HG02571 (cell line): ENCODE measurements around the gene TMOD3.

ENCODE experiments used
- ATAC-seq: cut with Tn5 transposase; IDR thresholded peaks from one replicate; pipeline ENCODE4 v1.9.1; 2021; ENCODE audit warnings: mild to moderate bottlenecking, moderate library complexity; ENCODE audit not compliant: unreplicated experiment

Gene TMOD3

DNA sequence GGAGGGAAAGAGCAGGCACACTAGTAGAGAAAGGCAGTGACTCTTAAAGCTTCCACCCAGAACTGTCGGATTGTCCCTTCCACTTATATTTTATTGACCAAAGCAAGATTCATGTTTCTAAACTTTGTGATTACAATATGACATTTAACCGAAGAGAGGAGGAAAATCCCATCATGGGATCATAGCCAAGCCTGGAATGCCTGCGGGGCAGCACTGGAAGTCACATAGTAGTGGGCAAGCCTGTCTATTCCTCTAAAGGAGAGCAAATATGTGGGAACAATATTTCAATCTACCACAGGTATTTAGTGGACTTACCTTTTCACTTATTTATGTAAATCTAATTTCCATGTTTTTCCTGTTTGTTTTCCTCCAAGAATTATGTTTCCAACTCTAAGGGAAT is 3.8 kb upstream of the TMOD3 start:
- ATAC-seq: no peak

DNA sequence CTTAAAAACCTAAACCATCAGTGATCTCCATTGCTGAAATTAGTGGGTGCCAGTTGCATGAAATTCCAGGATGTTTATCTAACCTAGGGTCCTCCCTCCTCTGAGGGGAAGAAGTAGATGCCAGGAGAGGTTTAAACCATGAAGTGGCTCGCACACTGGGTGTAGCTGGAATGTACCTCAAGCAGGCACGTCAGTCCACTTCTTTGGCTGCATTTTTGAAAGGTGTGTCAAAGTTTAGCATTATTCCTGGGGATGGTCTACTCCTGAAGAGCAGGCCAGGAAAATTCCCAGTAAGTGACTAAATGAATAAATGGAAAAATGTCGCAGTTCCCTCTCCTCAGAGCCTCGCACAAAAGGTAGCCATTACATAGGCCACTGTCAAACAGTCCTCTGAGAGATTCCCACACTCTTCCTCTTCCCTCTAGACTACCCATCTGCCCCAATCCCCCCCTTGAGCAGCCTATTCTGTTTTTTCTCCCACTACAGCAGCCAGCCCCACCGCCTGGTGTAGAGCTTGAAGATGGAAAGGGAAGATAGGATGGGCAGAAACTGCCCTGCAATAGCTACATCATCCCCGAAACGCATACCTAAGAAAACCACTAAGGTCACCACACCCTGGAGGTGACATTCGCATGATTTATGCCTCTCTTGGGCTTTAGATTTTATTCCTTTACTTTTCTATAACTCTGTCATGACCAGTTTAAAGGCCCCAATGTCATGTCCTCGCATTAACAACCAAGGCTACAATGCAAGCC is 655 bp upstream of the TMOD3 start:
- no peak for ATAC-seq

DNA sequence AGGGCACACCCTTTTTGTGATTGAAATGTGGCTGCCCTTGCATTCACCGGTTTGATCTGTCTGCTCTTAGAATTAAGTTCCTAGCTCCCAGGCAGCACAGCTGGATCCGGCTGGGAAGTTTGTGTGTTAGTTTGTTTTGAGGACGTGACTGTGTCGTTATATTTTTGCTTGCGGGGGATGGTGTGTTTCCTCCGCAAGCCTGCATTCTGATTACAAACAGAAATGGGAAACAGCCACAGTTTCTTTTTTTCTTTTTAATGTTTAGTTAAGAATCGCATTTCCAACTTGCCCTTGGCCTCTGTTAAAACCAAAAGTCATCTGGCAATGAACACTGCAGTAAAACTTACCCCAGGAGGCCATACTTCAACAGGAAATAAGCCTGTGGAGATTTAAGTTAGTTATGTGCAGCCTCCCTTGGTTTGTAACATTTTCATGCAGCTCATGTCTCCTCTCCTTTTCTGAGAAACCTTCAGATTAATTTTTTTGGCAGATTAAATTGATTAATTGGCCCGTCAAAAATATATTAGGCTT is 888 bp downstream of the TMOD3 start:
- no peak for ATAC-seq

DNA sequence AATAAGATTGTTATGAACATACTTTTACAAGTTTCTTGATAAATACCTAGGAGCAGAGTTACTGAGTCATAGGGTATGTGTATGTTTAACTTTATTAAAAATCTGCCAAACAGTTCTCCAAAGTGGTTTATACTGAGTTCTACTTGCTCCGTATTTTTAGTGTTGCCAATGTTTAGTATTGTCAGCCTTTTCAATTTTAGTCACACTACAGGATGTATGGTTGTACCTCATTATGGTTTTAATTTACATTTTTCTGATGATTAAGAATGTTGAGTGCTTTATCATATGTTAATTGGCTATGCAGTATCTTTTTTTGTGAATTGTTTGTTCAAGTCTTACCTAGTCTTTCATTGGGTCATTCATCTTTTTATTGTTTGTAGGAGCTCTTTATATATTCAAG is 4.3 kb downstream of the TMOD3 start:
- no peak for ATAC-seq

DNA sequence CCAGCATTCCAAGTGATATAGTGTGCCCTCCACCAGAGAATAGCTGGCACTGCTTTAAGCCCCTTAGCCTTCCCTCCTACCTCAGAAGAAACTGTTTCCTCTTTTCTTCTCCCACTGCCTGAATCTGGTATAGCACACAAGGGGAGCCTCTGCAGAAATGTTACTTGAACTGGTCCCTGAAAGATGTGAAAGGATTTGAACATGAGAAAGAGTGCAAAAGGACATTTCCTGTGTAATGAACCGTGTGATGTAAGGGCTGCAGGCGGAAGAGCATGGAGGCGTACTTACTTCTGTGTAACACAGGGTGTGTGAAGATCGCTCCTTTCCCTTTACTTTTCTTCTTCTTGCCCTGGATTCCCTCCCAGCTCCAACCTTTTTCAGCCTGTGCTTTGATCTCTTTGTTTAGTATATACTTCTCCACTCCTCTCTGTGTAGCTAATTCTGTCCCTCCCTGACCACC is 8.4 kb downstream of the TMOD3 start:
- no peak for ATAC-seq

DNA sequence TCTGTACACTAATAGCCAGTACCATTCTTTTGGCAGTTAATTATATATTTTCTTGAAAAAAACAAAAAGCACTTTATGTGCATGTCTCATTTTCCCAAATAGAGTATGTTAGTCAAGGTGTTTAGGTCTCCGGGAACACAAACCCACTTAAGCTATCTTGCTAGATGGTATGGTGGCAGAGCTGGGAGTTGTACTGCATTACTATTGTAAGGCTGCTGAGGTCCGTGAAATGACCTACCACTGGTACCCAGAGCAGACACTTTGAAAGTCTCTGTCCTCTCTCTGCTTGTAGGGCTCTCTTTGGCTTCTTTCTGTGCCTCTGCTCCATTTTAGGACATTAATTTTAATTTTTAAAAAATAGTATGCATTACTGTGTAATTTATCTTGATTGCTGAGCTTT is 8.8 kb downstream of the TMOD3 start:
- ATAC-seq: no peak

DNA sequence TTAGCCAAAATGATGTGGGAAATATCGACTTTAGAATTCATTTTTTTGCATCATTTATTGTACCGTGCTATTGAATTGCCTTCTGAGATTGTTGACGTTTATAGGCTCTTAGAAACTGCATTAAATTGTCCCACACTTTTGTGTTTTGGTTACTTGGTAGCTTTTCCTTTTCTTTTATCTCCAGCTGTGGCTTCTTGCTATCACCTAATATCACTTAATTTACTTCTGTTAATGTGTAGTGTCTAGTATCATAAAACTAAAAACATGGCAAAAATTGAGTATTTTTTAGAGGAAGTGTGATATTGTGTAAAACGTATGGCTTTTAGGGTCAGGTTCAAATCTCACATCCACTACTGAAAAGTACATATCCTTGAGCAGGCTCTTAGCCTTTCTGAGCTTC is 11.2 kb downstream of the TMOD3 start:
- no peak for ATAC-seq

DNA sequence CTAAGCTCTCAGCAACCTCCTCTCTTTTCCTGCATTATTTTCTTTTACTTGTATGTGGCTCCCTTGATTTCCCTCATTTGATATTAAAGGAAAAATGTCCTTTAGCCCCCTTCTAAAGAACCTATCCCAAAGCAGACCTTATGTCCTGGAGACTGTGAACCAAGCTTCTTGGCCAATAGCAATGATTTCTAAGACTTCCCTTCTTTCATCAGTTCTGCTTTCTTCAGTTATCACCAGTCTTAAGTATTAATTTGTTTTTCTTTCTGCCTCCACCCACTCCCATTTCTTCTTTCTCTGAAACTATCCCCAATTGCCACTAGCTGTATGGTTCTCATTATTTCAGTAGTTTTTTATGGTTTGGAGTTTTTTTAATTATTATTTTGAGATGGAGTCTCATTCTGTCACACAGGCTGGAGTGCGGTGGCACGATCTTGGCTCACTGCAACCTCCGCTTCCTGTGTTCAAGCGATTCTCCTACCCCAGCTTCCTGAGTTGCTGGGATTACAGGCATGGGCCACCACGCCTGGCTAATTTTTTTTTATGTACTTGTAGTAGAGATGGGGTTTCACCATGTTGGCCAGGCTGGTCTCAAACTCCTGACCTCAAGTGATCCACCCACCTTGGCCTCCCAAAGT is 12.1 kb downstream of the TMOD3 start:
- ATAC-seq: no peak

DNA sequence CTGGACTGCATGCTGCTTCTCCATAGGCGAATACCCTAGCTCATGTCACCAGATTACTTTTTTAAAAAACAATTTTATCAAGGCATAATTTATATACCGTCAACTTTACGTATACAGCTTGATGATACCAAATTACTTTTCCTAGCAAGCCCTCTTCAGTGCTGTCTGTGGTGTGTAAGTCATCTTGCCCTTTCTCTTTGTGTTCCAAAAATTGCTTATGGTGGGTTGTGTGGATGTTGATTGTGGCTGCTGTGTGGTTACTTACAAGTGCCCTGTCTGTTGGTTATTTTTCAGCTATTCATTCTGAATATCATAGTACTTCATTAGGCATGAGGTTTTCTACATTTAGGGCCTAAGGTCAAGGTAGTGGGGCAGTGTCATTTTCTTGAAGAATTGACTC is 12.8 kb downstream of the TMOD3 start:
- ATAC-seq: no peak

DNA sequence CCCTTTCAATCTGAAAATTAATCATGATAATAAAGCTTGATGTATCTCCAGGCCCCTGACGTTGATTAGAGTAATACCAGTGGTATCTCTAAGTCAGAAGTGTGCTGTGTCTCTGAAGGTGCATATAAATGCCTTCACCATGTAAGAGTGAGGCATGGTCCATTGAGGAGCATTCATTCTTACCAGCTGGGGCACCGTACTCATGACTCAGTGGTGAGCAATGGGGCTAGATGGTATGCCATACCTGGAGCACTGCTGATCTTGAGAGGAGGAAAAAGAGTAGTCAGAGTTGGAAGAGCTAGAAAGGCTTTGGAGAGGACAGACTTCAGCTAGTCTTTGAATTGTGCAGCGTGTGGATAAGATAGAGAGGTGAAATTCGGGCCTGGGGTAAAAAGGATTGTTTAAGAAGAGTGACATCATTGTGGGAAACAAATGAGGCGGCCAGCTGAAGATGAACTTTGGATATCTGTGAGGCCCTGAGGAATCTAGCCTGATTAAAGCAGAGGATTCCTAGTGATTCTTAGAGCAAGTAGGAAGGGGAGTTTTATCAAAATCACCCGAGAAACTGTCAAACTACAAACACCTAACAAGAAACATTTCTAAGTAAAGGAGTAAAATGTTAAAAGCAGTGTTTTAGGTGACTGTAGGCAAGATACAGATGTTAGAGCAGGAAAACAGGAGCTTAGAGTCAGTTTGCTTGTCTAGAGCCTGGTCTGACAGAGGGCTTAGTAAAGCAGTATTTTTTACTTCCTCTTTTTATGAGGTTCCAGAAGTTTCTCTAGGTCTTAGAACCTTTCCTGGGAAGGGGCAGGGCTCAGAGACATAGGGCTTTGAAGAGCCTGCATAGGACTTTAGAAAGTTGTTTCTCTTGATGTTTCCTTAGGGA is 13.6 kb downstream of the TMOD3 start:
- ATAC-seq: no peak

DNA sequence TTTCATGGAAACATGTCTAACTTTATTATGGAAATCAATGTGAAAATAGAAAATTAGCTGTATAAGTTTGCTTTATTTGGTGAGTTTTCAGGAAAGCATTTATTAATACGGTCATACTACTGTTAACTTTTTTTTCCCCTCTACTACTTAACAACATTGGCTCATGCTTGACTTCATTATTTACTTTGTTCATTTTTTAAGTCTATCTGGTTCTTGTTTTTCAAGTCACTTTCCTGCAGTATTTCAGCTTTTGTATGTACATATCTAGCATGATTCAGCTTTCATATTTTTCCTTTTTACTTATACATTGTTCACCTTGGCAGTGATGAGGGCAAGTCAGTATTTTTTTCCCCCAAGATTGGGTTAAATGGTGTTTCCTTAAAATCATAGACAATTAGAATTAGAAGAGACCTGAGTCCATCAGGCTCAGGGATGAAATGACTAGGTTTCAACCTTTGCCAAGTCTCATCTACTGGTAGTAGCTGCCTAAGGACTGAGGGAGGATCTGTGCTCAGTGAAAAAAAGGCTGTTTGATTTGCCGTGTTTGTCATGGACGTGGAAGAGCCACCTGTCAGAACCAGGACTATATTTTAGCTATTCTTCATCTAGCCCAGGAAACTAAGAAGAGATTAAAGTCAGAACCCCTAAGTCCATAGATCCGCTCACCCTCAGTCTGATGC is 15.4 kb downstream of the TMOD3 start:
- ATAC-seq: no peak

DNA sequence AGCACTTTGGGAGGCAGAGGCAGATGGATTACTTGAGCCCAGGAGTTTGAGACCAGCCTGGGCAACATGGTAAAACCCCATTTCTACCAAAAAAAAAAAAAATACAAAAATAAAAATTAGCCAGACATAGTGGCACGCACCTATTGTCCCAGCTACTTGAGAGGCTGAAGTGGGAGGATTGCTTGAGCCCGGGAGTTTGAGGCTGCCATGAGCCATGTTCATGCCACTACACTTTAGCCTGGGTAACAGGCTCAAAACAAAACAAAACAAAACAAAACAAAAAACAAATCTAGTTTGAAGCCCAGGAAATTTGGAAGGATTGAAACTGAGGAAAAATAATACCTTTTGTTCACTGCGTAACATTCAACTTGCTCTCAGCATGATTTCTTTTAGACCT is 16.6 kb downstream of the TMOD3 start:
- no peak for ATAC-seq

DNA sequence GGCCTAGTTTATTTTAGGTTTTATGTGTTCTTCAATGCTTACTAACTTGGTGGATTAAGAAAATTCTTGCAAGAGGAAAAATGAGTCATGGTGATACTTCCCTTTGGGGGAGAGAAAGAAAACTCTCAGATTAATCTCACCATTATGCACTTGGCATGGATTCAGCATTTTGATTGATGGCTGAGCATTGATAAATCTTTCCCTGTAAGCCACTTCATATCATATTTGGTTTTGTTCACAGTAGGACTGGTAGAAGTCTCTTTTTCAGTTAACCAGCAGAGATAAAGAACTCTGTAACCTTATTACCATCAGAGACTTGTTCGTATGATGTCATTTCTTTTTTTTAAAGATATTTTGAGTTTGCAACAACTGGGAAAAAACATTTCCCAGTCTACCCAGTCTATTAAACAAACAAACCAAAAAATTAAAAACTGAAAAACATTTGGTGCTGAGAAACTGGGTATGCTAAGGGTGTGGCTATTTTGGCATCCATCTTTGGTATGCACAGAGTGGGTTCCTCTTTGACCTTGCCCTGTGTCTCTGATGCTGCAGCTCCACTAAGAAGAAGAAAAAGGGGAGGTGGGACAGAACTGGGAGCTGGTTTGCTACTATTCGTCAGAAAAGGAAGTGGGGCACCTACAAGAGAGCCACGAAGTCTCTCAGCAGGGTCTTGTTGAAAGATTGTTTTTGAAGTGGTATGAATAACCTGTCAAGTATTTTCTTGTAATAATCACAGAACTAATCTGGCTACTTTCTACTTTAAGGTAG is 17.2 kb downstream of the TMOD3 start:
- ATAC-seq: no peak

DNA sequence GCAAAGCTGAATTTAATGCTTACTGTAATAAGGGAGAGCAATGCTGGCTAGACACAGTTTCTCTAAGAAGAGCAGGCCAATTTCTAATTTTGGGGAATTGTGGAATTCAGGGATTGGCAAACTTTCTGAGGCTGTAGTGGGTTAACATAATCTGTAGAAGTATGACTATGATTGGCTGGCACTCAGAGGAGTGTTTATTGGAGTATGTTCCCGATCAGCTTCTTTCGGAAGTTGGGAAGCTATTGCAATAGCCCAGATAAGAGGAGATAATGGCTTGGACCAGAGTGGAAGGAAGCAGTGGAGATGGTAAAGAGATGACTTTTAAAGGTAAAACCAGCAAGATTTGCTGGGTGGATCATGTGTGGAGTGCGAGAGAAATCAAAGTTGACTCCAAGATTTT is 19.4 kb downstream of the TMOD3 start:
- no peak for ATAC-seq

DNA sequence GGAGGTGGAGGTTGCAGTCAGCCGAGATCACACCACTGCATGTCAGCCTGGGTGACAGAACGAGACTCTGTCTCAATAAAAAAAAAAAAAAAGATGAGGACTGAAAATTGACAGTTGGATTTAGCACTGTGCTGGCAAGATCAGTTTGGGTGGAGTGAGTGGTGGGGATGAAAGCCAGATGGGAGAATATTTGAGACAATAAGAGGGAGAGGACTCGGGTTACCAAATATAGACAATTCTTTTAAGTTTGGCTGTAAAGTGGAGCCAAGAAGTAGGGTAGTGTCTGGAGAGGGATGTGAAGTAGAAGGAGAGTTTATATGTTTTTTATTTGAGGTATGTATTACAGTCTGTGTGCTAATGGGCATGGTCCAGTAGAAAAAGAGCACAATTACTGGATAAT is 20.4 kb downstream of the TMOD3 start:
- no peak for ATAC-seq

DNA sequence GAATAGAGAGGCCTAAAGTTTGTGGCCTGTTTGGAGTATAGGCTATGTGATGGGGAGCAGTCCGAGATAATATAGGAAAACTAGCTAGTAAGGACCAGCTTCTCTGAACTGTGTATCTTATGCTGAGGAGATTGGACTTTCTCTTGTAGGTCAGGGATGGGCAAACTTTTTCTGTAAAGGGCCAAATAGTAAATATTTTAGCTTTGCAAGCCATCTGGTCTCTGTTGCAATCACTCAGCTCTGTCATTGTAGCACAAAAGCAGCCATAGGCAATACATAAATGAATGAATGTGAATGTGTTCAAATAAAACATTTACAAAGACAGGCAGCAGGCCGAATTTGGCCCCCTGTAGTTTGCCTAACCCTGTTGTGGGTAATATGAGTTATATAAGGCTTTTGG is 24.5 kb downstream of the TMOD3 start:
- no peak for ATAC-seq

DNA sequence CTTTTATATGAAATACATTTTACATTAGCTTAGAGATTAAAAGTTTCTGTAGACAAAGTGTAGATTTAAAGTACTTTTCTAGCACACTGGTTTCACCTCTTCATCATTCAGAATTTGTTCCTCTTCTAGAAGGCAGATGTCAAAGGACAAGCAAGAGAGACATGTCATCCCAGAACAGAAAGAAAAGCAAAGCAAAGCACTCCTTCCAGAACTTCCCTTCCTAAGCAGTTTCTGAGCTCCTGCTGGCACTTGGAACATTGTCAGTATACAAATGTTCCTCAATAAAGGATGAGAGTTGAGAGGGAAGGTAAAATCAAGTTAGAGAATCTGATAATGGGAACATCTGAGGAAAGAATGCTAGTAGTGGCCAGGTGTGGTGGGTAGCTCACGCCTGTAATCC is 26.2 kb downstream of the TMOD3 start:
- ATAC-seq: no peak

DNA sequence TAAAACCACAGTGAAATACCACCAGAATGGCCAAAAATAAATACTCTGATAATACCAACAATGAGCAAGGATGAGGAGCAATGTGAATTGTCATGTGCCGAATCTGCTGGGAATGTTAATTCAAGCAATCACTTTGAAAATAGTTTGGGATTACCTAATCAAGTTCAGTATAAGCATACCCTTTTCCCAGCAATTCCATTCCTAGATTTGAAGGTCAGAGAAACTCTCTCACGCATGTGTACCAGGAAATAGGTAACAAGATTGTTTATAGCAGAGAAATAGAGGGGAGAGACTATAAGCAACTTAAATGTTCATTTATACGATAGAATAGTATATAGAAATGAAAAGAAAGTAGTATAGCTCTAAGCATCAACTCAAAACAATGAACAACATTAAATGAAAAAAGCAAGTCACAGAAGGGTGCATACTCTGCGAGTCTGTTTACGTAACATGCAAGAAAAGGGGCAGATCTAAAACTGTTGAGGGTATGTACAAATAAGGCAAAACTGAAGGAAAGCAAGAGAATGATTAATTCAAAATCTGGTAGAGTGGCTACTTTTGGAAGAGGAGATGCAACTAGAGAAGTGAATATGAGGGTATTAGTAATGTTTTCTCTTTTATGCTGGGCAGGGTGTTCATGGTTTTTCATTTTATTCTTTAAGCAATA is 27.4 kb downstream of the TMOD3 start:
- ATAC-seq: no peak

DNA sequence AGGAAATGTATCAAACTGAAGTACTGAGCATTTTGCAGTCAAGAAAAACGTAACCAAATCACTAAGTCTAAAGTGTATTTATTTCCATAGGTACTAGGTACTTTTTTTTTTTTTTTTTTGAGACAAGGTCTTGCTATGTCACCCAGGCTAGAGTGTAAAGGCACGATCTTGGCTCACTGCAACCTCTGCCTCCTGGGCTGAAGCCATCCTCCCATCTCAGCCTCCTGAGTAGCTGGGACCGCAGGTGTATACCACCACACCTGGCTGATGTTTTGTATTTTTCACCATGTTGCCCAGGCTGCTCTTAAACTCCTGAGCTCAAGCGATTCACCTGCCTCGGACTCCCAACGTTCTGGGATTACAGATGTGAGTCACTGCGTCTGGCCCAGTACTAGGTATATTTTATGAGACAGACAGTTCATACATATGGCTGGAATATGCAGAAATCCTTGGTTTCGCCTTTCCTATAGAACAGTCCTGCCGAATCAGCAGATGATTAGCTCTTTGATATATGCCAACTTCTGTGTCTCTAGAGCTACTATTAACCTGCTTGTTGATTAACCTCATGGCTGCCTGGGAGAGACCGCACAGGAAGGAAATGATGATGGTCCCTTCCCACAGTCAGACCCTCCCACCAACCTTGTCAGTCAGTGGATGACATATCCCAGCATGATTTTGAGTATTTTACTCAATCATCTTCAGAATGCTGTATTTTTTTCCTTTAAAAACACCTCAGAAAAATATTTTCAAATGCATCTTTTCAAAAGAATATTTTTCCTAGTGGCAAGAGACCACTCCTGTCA is 32.3 kb downstream of the TMOD3 start:
- no peak for ATAC-seq
